Activated naive CD4-positive, alpha-beta T cell treated with anti-CD3 and anti-CD28 coated beads for 36 hours (primary cell): ENCODE results near the gene PPM1N. TPM values are rescaled to one million over a fixed set of nuclear protein-coding genes. Genes with fewer than 3 reads are reported as not detected.
"Not testable (repeated sequence)": the region's sequence is repeated elsewhere in the genome, so short reads cannot be mapped to it uniquely, and the experiment has no call there.

Experiments used
- CTCF ChIA-PET: fragments of 350-600 bp; sonication (Branson Sonifier 250); formaldehyde crosslinking; loops from one replicate; lab custom pipeline; 2021; ENCODE audit warnings: antibody characterized with exemption; lab: Charles Lee
- DNase-seq: peaks from one replicate; pipeline ENCODE4 v3.0.0-alpha.2; 2020
- H3K27ac Mint-ChIP-seq: one replicate; pipeline ENCODE4 v1.8.0; 2021; ENCODE audit warnings: mild to moderate bottlenecking, mixed read lengths
- H3K27me3 Mint-ChIP-seq: one replicate; pipeline ENCODE4 v1.8.0; 2021; ENCODE audit warnings: low read depth, mixed read lengths
- H3K36me3 Mint-ChIP-seq: one replicate; pipeline ENCODE4 v1.8.0; 2021; ENCODE audit warnings: low read depth, mixed read lengths
- H3K4me1 Mint-ChIP-seq: one replicate; pipeline ENCODE4 v1.8.0; 2021; ENCODE audit warnings: low read depth, mixed read lengths
- H3K4me3 Mint-ChIP-seq: one replicate; pipeline ENCODE4 v1.8.0; 2021; ENCODE audit warnings: mild to moderate bottlenecking, moderate library complexity, mixed read lengths
- H3K9me3 Mint-ChIP-seq: one replicate; pipeline ENCODE4 v1.8.0; 2021; ENCODE audit warnings: mixed read lengths
- intact Hi-C: fragments of 100-400 bp; cut with micrococcal nuclease; formaldehyde crosslinking; loops from one replicate; pipeline ENCODE4 v1.15.1; 2023
- total RNA-seq, 2 experiments: library from RNA; stranded (reverse); gene quantifications; one replicate each; pipeline ENCODE4 v1.2.3, GENCODE V29; 2021

The PPM1N gene
- total RNA-seq, 2 experiments from 2014 or later = 2.3 to 2.5 TPM

DNA sequence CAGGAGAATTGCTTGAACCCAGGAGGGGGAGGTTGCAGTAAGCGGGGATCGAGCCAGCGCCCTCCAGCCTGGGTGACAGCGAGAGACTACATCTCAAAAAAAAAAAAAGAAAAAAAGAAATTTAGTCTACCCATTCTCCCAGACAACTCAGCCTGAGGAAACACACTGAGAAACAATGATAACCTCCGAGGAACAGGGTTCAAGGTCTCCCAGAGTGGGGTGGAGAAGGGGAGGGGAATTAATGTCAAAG, 7.7 kb downstream of the PPM1N start:
- no peaks in the 10 kb centered on the region for H3K27me3 Mint-ChIP-seq
- no peaks in the 10 kb centered on the region for H3K36me3 Mint-ChIP-seq
- H3K4me3 Mint-ChIP-seq = peak overlapping the region; percentile 86
- intact Hi-C loops = loop anchor here (1.0 to 10.0 kb wide), 7 partner anchors 9 to 289 kb away; partner anchors contain the start of genes DMWD, FBXO46, OPA3 and QPCTL
- CTCF ChIA-PET = interaction anchor here (0.9 to 1.8 kb wide), 5 partner anchors 10 to 136 kb away, joined by 4 to 10 read pairs (median 5); no protein-coding TSS in a partner anchor
- no peaks in the 10 kb centered on the region for H3K9me3 Mint-ChIP-seq
- H3K27ac Mint-ChIP-seq = peak overlapping the region; percentile 81
- peaks cover 34% of the 10 kb centered on the region for H3K4me1 Mint-ChIP-seq
- no peak for DNase-seq

DNA sequence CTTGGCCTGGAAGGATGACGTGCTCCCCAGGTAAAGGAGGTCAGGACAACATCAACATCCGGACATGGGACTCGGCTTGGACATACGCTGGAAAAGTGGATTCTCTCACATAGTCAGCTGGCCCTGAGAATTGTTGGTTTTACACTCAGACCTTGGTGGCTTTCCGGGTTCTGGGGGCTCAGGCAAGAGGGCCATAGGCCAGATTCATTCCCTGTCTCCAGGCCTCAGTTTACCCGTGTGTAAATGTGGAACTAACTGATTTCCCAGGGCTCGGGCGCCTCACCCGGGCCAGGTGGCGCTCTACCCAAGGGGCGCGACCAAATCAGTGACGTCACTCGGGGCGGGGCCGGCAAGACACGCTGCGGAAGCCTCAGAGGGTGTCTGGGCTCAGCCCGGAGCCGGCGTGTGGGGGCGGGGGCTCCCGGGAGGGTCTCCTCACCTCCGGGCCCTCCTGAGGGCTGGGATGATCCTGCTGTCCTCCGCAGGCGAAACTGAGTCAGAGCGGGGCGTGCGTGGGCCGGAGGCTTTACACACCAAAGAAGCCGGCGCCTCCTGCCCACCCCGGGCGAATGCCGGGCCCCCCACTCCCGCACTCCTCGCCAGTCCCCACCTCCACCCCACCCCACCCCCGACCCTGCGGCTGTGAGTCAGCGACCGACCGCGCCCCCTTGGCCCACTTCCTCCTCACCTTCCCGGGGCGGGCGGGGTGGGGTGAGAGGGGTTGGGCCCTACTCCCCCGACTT, 8.2 kb downstream of the PPM1N start:
- no peaks in the 10 kb centered on the region for H3K36me3 Mint-ChIP-seq
- peak overlapping the region; percentile 86 for H3K4me3 Mint-ChIP-seq
- H3K4me1 Mint-ChIP-seq = peaks cover 39% of the 10 kb centered on the region
- CTCF ChIA-PET = interaction anchor here (0.9 to 1.8 kb wide), 3 partner anchors 9 to 21 kb away, joined by 5 to 10 read pairs (median 5); no protein-coding TSS in a partner anchor
- H3K9me3 Mint-ChIP-seq = no peaks in the 10 kb centered on the region
- no peaks in the 10 kb centered on the region for H3K27me3 Mint-ChIP-seq
- H3K27ac Mint-ChIP-seq = peak overlapping the region; percentile 94
- intact Hi-C loops = loop anchor here (1.0 to 10.0 kb wide), 7 partner anchors 9 to 288 kb away; partner anchors contain the start of genes DMWD, FBXO46, OPA3 and QPCTL
- DNase-seq = peak; percentile 99

DNA sequence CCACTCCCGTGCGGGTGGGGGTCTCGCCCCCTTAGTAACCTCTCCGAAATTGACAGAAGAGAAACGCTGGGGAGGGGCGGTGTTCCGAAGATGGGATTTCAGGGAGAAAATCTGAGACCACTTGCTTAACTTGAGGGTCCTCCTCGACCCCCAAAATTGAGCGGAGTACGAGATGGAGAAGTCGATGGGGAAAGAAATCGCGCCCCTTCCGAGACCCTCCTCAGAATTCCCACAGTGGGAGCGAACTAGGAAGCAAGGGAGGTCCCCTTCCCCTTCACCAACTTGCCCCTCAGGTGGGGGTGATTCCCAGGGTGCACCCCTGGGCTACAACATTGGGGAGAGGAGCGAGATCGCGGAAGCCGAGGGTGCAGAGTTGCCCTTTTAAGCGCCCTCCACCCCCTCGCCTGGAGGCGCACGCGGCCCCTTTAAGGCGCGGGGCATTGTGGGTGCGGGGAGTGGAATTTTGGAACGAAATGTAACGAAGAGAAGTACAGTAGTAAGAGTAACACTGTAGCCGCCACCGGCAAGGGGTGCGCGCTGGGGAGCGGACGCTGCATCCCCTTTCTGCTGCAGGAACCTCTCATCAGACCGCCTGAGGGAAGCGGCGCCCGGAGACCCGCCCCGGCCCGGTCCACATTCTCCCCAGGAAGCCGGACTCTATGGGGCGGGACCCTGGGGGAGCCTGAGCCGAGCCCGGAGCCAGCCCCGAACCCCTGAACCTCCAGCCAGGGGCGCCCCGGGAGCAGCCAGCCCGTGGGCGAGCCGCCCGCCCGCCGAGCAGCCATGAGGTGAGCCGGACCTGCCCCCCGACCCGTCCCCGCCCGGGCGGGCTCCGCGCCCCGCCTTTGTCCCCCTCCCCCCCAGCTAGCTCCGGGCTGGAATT, 9.0 kb downstream of the PPM1N start, which contains the start of gene VASP:
VASP (plus strand) TSS at position 491 of the 883 bp plus-strand sequence; CDS start at position 784, 293 bp downstream.
- peak within 1 kb of the TSS; percentile 94 for H3K27ac Mint-ChIP-seq
- intact Hi-C loops = loop anchor here (1.0 to 10.0 kb wide), 14 partner anchors 8 to 288 kb away; partner anchors contain the start of genes DMWD, ERCC2, FBXO46 and OPA3
- peaks cover 44% of the 10 kb centered on the region for H3K4me1 Mint-ChIP-seq
- DNase-seq = peak; percentile 95
- H3K36me3 Mint-ChIP-seq = no peaks in the 10 kb centered on the region
- CTCF ChIA-PET = interaction anchor here (1.6 kb wide), 1 partner anchor 22 kb away, joined by 7 read pairs; no protein-coding TSS in a partner anchor
- H3K27me3 Mint-ChIP-seq = no peaks in the 10 kb centered on the region
- H3K9me3 Mint-ChIP-seq = no peaks in the 10 kb centered on the region
- peak within 1 kb of the TSS; percentile 86 for H3K4me3 Mint-ChIP-seq

DNA sequence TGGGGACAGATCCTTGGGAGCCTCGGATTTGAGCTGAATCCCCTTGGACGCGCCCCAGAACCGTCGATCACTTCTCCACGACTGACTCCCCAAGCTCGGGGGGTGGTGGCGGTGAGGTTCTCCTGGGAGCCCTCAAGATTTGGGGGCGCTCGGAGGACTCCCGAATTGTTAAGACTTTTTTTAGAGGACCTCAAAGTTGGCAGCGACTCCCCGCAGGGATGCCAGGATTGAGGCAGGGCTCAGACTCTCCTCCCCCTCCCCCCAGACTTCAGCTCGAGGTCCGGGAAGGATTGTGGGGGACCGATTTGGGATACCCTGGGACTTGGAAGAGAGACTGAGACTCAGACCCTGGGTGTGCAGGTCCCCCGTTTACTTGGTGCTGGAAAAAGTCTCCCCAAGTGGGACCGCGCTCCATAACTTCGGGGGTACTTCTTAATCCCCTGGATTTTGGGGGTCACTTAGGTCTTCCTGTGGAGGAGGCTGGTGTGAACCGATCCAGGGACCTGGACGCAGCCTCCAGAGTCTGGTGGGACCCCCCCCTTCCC, 9.7 kb downstream of the PPM1N start:
- CTCF ChIA-PET = interaction anchor here (1.6 kb wide), 1 partner anchor 23 kb away, joined by 7 read pairs; no protein-coding TSS in a partner anchor
- H3K36me3 Mint-ChIP-seq = peaks cover 2% of the 10 kb centered on the region
- DNase-seq = no peak
- no peaks in the 10 kb centered on the region for H3K27me3 Mint-ChIP-seq
- intact Hi-C loops = loop anchor here (1.0 to 10.0 kb wide), 10 partner anchors 7 to 287 kb away; partner anchors contain the start of genes DMWD, ERCC2, POLR1G and QPCTL
- H3K9me3 Mint-ChIP-seq = no peaks in the 10 kb centered on the region
- peaks cover 48% of the 10 kb centered on the region for H3K4me1 Mint-ChIP-seq
- H3K4me3 Mint-ChIP-seq = peak overlapping the region; percentile 86
- peak overlapping the region; percentile 79 for H3K27ac Mint-ChIP-seq

GRCh38 chr19:45508417-45508860, 10.2 kb downstream of the PPM1N start:
- peak; percentile 66 for DNase-seq
- H3K4me3 Mint-ChIP-seq = peak overlapping the region; percentile 86
- peaks cover 51% of the 10 kb centered on the region for H3K4me1 Mint-ChIP-seq
- H3K27me3 Mint-ChIP-seq = no peaks in the 10 kb centered on the region
- H3K36me3 Mint-ChIP-seq = peaks cover 3% of the 10 kb centered on the region
- H3K9me3 Mint-ChIP-seq = no peaks in the 10 kb centered on the region
- CTCF ChIA-PET = interaction anchor here (1.6 kb wide), 1 partner anchor 23 kb away, joined by 7 read pairs; no protein-coding TSS in a partner anchor
- H3K27ac Mint-ChIP-seq = peak overlapping the region; percentile 87
- intact Hi-C loops = loop anchor here (10.0 kb wide), 1 partner anchor 286 kb away; the partner anchor contains the start of gene DMWD

DNA sequence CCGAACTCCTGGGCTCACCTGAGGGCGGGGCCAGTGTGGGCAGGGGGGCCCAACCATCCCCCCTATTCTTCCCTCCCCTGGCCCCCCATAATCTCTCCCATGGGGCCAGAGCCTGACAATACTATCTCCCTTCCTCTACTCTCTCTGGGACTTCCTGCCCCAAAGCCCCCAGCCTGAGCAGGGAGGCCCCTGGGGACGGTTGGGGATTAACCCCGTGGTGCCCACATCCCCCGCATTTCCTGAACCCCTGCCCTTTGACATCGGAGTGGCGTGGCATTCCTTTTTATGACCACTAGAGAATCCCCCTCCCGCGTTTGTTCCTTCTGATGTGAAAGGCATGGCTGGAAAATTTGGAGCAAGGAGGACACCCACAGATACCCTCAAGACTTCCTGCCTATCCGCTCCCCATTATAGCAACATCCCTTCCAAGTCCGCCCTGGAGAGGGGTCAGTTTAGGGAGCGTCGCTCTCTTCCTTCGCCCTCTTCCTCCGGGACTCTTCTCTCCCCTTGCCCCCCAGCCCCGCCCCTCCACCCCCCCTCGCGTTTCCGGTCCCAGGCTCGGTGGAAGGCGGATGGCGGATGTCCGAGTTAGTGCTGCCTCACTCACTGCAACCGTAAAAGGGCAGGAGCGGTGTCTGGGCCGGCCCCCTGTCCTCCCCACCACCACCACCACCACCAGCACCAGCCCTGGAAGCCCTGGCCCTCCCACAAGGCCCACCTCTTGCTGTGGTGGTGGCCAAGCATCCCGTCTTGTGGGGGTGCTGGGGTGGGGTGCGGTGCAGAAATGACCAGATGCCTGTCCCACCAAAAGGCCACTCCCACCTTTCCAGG, 10.8 kb downstream of the PPM1N start:
- peak overlapping the region; percentile 86 for H3K4me3 Mint-ChIP-seq
- intact Hi-C loops = loop anchor here (10.0 kb wide), 1 partner anchor 286 kb away; the partner anchor contains the start of gene DMWD
- H3K9me3 Mint-ChIP-seq = no peaks in the 10 kb centered on the region

DNA sequence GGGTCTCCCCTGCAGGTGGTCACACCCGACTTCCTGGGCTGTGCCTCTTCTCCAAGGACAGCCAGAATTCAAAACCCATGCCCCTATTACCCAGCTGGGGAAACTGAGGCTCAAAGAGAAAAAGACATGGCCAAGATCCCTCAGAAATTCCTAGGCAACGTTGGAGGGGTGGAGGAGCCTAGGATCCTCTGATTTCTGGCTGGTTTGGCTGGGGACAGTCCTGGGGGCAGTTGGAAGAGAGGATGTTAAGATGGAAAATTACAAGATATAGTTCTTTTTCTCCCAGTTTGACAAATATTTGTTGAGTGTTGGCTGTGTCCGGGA, 11.4 kb downstream of the PPM1N start:
- H3K4me1 Mint-ChIP-seq = peaks cover 60% of the 10 kb centered on the region
- intact Hi-C loops = loop anchor here (10.0 kb wide), 1 partner anchor 285 kb away; the partner anchor contains the start of gene DMWD

More for the DNA sequence above, 10.8 kb downstream of the PPM1N start:
- peak; percentile 66 for DNase-seq
- peaks cover 3% of the 10 kb centered on the region for H3K36me3 Mint-ChIP-seq
- CTCF ChIA-PET = interaction anchor here (0.5 to 1.6 kb wide), 2 partner anchors 24 to 1435 kb away, joined by 3 to 7 read pairs; no protein-coding TSS in a partner anchor
- H3K4me1 Mint-ChIP-seq = peaks cover 55% of the 10 kb centered on the region
- peak overlapping the region; percentile 87 for H3K27ac Mint-ChIP-seq
- H3K27me3 Mint-ChIP-seq = no peaks in the 10 kb centered on the region

DNA sequence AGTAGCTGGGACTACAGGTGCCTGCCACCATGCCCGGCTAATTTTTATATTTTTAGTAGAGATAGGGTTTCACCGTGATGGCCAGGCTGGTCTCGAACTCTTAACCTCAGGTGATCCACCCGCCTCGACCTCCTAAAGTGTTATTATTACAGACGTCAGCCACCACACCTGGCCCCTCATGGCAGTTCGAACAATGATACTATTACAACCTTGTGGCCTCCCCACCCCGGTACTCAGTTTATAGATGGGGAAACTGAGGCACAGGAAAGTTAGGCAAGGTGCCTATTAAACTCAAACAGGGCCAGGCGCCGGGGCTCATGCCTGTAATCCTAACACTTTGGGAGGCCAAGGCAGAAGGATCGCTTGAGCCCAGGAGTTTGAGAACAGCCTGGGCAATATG, 12.1 kb downstream of the PPM1N start:
- H3K9me3 Mint-ChIP-seq, H3K36me3 Mint-ChIP-seq, intact Hi-C loops, DNase-seq, CTCF ChIA-PET, H3K27me3 Mint-ChIP-seq, H3K4me3 Mint-ChIP-seq: not testable (repeated sequence)
- Mint-ChIP-seq H3K27ac (peak overlapping the region; percentile 30), H3K4me1 (peaks cover 64% of the 10 kb centered on the region)

More for the DNA sequence above, 11.4 kb downstream of the PPM1N start:
- DNase-seq = no peak
- Mint-ChIP-seq H3K27ac (peak overlapping the region; percentile 87), H3K9me3 (no peaks in the 10 kb centered on the region), H3K27me3 (no peaks in the 10 kb centered on the region), H3K4me3 (peak overlapping the region; percentile 86), H3K36me3 (peaks cover 3% of the 10 kb centered on the region)
- CTCF ChIA-PET = interaction anchor here (0.5 kb wide), 1 partner anchor 1436 kb away, joined by 3 read pairs; no protein-coding TSS in a partner anchor

DNA sequence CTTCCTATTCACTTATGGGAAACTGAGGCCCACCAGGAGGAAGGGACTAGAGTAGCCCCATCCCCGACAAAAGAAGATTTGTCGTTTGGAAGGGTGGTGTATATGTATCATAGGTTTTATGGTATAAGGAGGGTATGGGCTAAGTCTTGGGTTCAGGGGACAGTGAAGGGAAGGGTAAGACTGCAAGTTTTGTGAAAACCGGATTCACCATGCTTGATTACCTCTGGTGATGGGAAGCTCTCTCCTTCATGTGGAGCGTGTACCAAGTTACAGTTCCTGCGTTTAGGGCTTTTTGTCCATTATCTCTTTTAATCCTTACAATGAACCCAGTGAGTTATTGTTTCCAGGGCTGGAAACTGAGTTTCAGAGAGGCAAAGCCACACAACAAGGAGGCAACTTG, 12.8 kb downstream of the PPM1N start:
- Mint-ChIP-seq H3K9me3 (no peaks in the 10 kb centered on the region), H3K4me1 (peaks cover 62% of the 10 kb centered on the region), H3K27ac (peak overlapping the region; percentile 19), H3K4me3 (no peak overlapping the region), H3K27me3 (no peaks in the 10 kb centered on the region), H3K36me3 (peaks cover 6% of the 10 kb centered on the region)
- CTCF ChIA-PET = interaction anchor here (0.6 kb wide), 1 partner anchor 132 kb away, joined by 3 read pairs; no protein-coding TSS in a partner anchor
- intact Hi-C loops = no loop called here
- DNase-seq = no peak

DNA sequence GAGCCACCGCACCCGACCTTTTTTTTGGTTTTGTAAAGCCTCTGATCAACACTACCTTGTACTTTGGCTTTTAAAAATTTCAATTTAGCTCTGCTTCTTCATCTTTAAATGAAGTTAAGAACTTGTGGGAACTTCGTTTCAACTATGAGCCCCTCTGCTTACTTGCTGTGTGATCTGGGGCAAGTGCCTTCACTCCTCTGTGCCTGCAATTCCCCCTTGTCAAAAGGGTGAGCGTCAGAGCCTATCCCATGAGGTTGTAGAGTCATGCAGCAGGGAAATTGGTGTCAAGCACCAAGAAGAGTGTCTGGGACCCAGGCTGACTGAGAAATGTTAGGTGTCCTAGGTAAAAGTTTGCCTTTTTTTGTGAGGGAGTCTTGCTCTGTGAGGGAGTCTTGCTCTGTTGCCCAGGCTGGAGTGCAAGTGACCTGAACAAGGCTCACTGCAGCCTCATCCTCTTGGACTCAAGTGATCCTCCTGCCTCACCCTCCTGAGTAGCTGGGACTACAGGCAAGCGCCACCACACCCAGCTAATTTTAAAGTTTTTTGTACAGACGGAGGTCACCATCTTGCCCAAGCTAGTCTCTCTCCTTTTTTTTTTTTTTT, 14.7 kb downstream of the PPM1N start:
- H3K27ac Mint-ChIP-seq = peak overlapping the region; percentile 97
- intact Hi-C loops = no loop called here
- H3K36me3 Mint-ChIP-seq = peaks cover 11% of the 10 kb centered on the region
- CTCF ChIA-PET = interaction anchor here (0.6 to 1.0 kb wide), 2 partner anchors 74 to 79 kb away, joined by 5 to 6 read pairs; no protein-coding TSS in a partner anchor
- no peaks in the 10 kb centered on the region for H3K27me3 Mint-ChIP-seq
- no peaks in the 10 kb centered on the region for H3K9me3 Mint-ChIP-seq
- no peak overlapping the region for H3K4me3 Mint-ChIP-seq
- no peak for DNase-seq
- peaks cover 59% of the 10 kb centered on the region for H3K4me1 Mint-ChIP-seq
